Erythroblast (primary cell): ENCODE data around the gene MYEOV.
A peak's percentile ranks its signal among the peaks of the same experiment; 100 is the strongest.

Experiments used
- DNase-seq, 2 experiments: peaks; one replicate each; lab custom pipeline; 2025; lab: John Stamatoyannopoulos, UW
- GATA1 ChIP-seq: IDR thresholded peaks from 2 replicates; pipeline ENCODE4 v1.6.1; 2011; ENCODE audit warnings: low read depth, mild to moderate bottlenecking, control low read depth, low read length, moderate library complexity
- POLR2A ChIP-seq: IDR thresholded peaks from 2 replicates; pipeline ENCODE4 v1.6.1; 2011; ENCODE audit warnings: mild to moderate bottlenecking, low read length

The MYEOV gene

DNA sequence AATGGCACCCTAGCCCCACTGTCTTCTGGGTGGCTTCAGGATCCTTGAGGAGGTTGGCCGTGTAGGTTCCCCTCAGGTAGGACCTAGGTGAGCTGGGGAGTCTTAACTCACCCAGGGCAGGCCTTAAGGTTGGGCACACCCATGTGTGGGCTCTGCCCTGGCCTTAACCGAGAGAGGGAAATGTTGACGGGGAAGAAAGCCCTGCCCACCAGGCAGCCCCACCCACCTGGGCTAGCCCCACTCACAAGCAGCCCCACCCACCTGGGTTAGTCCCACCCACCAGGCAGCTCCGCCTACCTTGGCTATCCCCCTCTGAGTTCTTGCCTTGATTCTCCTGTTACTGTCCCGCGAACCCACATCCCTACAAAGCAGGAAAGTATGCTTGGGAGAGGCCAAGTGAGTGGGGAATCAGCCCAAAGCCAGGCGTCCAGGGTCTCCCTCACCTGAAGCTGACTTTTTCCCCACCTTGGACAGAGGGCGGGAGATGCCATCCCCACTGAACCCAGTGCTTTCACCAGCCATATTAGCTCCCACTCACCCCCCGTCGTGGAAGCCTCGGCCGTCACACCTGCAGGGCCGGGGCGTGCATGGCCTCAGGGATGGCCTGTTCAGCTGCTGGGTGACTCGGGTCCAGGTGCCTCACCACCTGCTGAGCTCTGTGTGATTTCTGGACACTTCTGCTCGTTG is at the start of gene MYEOV:
MYEOV (plus strand) TSS at position 337 of the 687 bp plus-strand sequence. CDS start 1,200 bp downstream, outside the sequence.
- TF ChIP-seq GATA1 (no peak), POLR2A (no peak)
- DNase-seq, result peak; percentile 62 to 71

DNA sequence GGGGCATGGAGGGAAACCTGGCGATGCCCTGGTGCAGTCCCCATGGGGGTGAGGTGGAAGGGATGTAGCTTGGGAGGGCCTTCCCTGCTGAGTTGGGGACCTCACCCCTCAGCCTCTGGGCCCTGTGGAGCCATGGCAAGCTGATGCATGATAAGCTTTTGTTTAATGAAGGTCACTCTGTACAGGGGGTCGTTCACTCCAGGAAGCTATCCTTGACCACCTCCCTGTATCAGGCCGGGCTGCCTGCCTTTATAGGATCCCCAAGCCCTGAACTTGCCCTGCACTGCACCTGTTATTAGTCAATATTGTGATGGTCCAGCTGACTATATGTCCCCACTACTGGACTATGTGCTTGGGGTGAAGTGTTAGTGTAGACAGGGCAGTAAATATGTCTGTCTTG is 49.7 kb upstream of the MYEOV start:
- TF ChIP-seq GATA1, result no peak
- no peak for TF ChIP-seq POLR2A
- no peak for DNase-seq

GRCh38 chr11:69245041-69245440 is 48.9 kb upstream of the MYEOV start:
- TF ChIP-seq POLR2A (no peak), GATA1 (no peak)
- DNase-seq, result no peak

DNA sequence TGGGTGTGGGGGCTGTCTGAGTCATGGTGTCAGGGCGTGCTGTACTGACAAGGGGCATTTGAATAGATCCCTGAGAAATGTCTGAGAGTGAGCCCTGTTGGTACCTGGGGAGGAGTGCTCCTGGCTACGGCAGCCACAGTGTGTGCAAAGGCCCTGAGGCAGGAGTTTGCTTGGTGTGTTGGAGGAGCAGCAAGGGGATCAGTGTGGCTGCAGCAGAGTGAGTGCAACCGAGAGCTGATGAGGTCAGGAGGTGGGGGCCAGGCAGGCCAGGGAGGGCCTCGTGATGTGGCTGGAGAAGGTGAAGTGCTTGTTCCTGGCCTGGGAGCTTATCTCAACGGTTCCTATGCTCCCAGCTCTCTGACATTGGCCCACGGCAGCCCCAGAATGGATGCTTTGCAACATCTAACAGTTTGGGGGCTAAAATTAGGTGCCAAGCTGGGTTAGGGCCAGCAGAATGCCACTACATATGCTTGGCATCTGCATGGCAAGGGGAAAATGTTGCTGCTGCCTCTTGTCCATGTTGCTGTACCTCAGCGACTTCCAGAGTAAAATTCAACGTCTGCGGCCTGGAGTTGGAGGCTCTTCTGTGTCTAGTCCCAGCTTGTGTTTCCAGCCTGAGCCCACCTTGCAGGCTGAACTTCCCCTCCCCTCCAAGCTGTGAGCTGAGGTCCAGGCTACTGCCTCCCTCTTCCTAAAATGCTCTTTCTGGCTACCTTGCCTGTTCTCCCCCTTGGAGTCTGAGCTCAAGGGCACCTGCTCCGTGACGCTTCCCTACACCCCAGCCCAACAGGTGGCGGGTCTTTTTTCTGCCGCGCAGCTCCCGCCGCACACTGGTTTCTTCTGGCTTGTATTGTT is 48.2 kb upstream of the MYEOV start:
- DNase-seq, result no peak
- no peak for TF ChIP-seq GATA1
- no peak for TF ChIP-seq POLR2A

DNA sequence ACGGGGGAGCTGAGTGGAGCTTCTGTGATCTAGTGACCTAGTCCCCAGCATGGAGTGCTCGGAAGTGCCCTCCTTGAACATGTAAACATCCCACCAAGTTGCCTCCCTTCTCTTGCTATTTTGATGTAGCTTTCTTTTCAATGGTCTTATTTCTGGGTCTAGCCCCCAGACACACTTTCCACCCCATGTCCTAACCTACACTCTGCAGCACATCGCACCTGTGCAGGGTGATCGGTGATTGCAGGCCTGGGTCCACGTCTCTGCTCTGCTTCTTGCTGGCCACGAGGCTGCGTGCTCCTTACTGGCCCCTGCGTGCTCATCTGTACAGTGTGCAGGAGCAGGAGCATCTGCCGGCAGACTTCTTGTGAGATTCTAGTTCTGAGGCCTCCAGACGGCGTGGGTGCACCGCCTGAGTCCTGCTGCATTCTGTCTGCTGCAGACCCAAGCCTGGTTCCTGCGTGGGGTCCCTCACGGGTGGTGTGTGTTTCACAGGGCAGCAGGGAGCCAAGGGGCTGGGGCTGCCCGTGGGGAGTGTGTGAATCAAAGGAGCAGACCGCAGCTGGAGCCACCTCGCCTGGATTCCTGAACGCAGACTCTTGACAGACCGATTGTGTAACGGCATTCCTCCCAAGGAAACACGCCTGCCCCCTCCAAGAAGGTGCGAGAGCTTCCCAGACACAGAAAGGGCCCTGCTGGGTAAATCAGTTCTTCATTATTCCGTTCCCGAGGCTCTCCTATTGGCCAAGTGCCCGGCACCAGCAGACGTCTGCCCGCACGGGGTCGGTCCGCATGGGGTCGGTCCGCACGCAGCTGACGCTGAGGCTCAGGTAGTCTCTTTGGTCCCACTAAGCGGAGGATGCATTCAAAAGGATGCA is 44.4 kb upstream of the MYEOV start:
- TF ChIP-seq GATA1 (no peak), POLR2A (no peak)
- DNase-seq, result no peak

DNA sequence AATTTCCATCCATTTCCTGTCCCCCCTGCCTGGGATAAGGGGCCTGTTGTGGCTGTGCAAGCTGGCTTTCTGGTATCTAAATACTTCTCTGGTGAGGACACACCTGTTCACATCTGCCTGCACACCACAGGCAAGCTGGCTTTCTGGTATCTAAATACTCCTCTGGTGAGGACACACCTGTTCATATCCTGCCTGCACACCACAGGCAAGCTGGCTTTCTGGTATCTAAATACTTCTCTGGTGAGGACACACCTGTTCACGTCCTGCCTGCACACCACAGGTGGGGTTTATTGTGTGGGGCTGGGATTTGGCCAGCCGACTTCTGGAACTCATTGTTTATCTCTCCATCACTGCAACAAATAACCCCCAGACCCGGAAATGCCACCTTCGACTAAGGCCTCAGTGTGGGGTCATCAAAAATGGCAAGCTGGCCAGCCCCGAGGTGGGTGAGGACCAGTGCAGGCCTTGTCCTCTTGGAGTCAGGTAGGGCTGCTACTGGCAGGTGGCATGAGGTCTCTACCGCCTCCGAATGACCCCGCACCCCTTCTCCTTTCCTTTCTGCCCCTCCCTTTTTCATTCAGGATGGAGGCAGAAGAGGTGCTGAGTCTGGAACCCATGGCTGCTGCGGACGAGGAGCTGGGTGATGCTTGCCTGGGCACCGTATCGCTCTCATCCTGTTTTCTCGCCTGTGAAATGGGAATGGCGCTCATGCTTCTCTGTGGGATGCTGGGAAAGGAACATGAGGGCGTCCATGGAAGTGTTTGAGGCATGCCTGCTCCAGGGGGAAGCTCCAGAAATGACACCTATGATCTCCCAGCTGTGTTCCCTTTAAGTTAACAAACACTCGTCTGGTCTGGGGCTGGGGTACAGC is 43.5 kb upstream of the MYEOV start:
- TF ChIP-seq GATA1, result no peak
- TF ChIP-seq POLR2A, result no peak
- no peak for DNase-seq

GRCh38 chr11:69251057-69251393 is 42.9 kb upstream of the MYEOV start:
- no peak for DNase-seq
- TF ChIP-seq GATA1, result no peak

DNA sequence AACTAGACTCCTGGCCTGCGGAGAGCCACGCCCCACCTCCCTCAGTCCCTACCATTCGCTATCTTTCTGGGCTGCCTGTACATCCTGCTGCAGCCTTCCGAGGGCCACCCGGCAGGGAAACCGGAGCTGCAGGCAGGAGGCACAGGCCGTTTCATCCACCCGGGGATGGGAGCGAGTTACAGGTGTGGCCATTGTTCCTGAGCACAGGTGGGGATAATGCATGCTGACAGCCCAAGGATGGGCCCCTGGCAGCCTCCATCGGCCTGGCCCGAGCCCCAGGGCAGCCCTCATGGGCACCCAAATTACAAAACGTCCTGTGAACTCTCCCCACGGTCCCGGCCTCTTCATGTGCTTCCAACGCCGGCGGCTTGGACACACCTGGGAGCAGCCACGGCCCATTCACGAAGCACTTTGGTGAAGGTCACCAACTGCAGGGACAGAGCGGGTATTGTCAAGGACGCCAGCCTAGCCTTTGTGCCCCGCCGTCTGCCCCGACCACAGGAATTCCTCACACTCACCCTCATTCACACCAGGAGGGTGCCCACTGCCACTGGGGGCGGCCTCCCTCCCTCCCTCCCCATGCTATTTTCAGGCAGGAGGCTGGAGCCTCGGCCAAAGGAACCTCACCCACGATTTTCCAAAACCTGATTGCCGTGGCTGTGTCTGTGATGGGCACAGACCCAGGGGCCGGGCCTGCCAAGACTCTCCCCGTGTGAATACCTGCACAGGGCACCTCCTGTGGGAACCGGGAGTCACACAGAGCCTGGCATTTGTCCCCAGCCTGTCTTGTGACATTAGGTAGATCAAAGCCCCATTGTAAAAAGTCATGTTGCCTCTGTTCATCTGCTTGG is 42.1 kb upstream of the MYEOV start:
- no peak for DNase-seq
- no peak for TF ChIP-seq GATA1
- TF ChIP-seq POLR2A, result no peak

GRCh38 chr11:69252490-69252837 is 41.5 kb upstream of the MYEOV start:
- TF ChIP-seq POLR2A, result no peak
- TF ChIP-seq GATA1, result no peak
- no peak for DNase-seq

- DNase-seq, result no peak
- TF ChIP-seq POLR2A (no peak), GATA1 (no peak)
These were observed 40.9 kb upstream of the MYEOV start for GRCh38 chr11:69253028-69253427.

DNA sequence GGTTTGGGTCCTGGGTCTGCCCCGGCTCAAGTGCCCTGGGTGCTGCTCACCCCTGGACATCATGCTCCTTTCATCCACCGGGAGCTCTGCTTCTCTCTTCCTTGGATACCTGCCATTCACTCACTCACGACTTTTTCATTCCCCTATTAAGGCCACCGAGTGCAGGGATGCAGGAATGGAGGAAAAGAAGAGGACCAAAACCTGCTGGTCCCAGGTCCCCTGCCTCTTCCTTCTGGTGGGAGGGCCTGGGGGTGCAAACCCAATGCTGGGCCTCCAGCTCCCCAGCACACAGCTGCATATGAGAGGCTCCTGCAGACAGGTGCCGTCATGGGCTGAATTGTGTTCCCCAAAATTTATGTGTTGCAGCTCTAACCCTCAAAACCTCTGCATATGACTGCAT is 36.8 kb upstream of the MYEOV start:
- TF ChIP-seq GATA1 (no peak), POLR2A (no peak)
- no peak for DNase-seq
